SK-N-MC (cell line): ENCODE measurements around the gene SEPHS1.

Experiments
- EZH2 ChIP-seq: fragments of 200-600 bp; sonication (generic); IDR thresholded peaks from one replicate; pipeline ENCODE4 v1.6.1; 2017; ENCODE audit warnings: antibody characterized with exemption
- FOXP2 ChIP-seq: optimal IDR thresholded peaks from 2 replicates; pipeline ENCODE3; 2011; ENCODE audit warnings: mild to moderate bottlenecking, moderate library complexity; ENCODE audit not compliant: insufficient read depth; ENCODE audit errors: extremely low read length, control extremely low read depth
- POLR2AphosphoS5 ChIP-seq: IDR thresholded peaks from 2 replicates; pipeline ENCODE4 v1.6.1; 2012; ENCODE audit warnings: mild to moderate bottlenecking, low read depth, low read length, borderline replicate concordance

GRCh38 chr10:13319166-13319565 is 28.9 kb downstream of the SEPHS1 start:
- TF ChIP-seq POLR2AphosphoS5, result no peak
- TF ChIP-seq EZH2, result no peak
- no peak for TF ChIP-seq FOXP2
